ENCODE results near the gene LRRK1. TPM values are rescaled to one million over a fixed set of nuclear protein-coding genes. Genes with fewer than 3 reads are reported as not detected.
A peak's percentile ranks its signal among the peaks of the same experiment; 100 is the strongest.

Gene LRRK1
- total and polyA plus RNA-seq, 2 donors (not counting 1 experiment from before 2014, with no cell fraction given) = 19.8 to 53.0 TPM

DNA sequence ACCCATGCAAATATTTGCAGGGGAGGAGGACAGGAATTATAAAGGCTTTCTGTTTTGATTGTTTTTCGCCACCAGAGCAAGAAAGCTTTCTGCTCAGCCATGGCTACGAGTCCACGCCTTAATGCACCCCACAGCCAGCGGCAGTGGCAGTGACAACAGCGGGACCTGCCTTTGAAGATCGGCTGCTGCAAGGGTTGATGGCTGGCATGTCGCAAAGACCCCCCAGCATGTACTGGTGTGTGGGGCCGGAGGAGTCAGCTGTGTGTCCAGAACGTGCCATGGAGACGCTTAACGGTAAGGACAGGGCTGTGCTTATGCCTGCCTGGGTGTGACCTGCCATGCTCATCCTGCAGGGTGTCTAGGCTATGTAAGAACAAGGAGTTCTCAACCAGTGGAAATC, 5.3 kb downstream of the LRRK1 start:
- no peak overlapping the region for H3K27ac Mint-ChIP-seq
- ATAC-seq (ENCODE audit: low read depth) (no peak), DNase-seq (no peak)
- no peak overlapping the region for H3K4me2 ChIP-seq (replicated peaks; ENCODE audit: low read depth, low read length, poor library complexity, severe bottlenecking)
- H3K9ac ChIP-seq (ENCODE audit: low read length) = no peak overlapping the region
- no peak overlapping the region for H3K4me3 ChIP-seq (ENCODE audit: control extremely low read depth in 1 of 5, extremely low read depth in 1 of 5, insufficient read depth in 1 of 5, low read depth in 2 of 5, low read length in 4 of 5)
- no peak overlapping the region for H3K4me3 Mint-ChIP-seq
- intact Hi-C loops (cut with micrococcal nuclease) = loop anchor here (5.0 kb wide), 1 partner anchor 368 kb away; no protein-coding TSS in a partner anchor
- peaks cover 12% of the 10 kb centered on the region for H4K20me1 ChIP-seq (ENCODE audit: control insufficient read depth, insufficient read depth, low read length, poor library complexity, severe bottlenecking)
- H2AFZ ChIP-seq (ENCODE audit: insufficient read depth, low read depth, low read length, poor library complexity, severe bottlenecking) = no peak overlapping the region
- TF ChIP-seq, protein P1, sequence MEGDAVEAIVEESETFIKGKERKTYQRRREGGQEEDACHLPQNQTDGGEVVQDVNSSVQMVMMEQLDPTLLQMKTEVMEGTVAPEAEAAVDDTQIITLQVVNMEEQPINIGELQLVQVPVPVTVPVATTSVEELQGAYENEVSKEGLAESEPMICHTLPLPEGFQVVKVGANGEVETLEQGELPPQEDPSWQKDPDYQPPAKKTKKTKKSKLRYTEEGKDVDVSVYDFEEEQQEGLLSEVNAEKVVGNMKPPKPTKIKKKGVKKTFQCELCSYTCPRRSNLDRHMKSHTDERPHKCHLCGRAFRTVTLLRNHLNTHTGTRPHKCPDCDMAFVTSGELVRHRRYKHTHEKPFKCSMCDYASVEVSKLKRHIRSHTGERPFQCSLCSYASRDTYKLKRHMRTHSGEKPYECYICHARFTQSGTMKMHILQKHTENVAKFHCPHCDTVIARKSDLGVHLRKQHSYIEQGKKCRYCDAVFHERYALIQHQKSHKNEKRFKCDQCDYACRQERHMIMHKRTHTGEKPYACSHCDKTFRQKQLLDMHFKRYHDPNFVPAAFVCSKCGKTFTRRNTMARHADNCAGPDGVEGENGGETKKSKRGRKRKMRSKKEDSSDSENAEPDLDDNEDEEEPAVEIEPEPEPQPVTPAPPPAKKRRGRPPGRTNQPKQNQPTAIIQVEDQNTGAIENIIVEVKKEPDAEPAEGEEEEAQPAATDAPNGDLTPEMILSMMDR (IDR thresholded peaks at IDR 0.05) = no peak
- no peak for TF ChIP-seq EZH2 (IDR thresholded peaks at IDR 0.05; ENCODE audit: borderline replicate concordance, insufficient read depth, low read depth, low read length, poor library complexity, severe bottlenecking)
- H3K4me1 Mint-ChIP-seq = peaks cover 81% of the 10 kb centered on the region
- H3K36me3 ChIP-seq (replicated peaks in 1 of 2; ENCODE audit: control extremely low read depth in 1 of 2, control insufficient read depth in 1 of 2, extremely low read depth in 1 of 2, insufficient read depth in 2 of 2, low read length in 1 of 2) = peaks cover 0 to 25% of the 10 kb centered on the region in 2 experiments
- H3K27me3 ChIP-seq (replicated peaks in 1 of 4; ENCODE audit: control extremely low read depth in 1 of 4, control insufficient read depth in 3 of 4, insufficient read depth in 4 of 4, low read length in 3 of 4) = no peaks in the 10 kb centered on the region
- peaks cover 43% of the 10 kb centered on the region for H3K79me2 ChIP-seq (ENCODE audit: control insufficient read depth, insufficient read depth, low read length)
- no peaks in the 10 kb centered on the region for H3K9me3 Mint-ChIP-seq (ENCODE audit: insufficient read depth)
- POLR2A ChIA-PET = interaction anchor here (0.6 kb wide), 1 partner anchor 32 kb away, joined by 5 read pairs; no protein-coding TSS in a partner anchor
- CTCF ChIA-PET = interaction anchor here (0.9 to 14.9 kb wide), 2 partner anchors 83 to 333 kb away, joined by 3 to 807 read pairs; no protein-coding TSS in a partner anchor
- H3K27ac ChIP-seq (ENCODE audit: low read length in 2 of 2) = no peak overlapping the region
- H3K4me1 ChIP-seq (ENCODE audit: control insufficient read depth in 2 of 2, insufficient read depth in 2 of 2, low read length in 2 of 2) = peaks cover 52 to 71% of the 10 kb centered on the region in 2 donors
- H3K27me3 Mint-ChIP-seq = no peaks in the 10 kb centered on the region
- no peaks in the 10 kb centered on the region for H3K9me3 ChIP-seq (ENCODE audit: control extremely low read depth in 1 of 3, control insufficient read depth in 2 of 3, insufficient read depth in 1 of 3, low read length in 2 of 3)
- WGBS (ENCODE audit: insufficient coverage) = 98% methylated on average over 11 of the region's 11 CpGs

DNA sequence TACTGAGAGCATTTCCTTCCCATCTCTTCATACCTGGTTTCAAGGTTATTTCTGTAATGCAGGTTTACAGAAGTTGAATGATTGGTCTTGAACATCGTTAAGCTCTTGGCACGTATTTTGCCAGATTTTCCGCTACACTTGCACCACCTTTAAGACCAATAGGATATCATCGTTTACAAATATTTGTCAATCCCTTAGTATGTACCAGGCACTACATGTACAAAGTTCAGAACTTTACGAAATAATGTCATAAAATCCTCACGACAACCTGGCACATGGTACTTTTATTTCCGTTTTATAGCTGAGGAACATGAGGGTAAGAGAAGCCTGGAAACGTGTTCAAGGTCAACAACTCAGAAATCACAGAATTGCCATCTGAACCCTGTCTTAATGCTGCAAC, 6.3 kb downstream of the LRRK1 start:
- Mint-ChIP-seq H3K27me3 (no peaks in the 10 kb centered on the region), H3K4me3 (no peak overlapping the region), H3K27ac (peak overlapping the region; percentile 3), H3K4me1 (peaks cover 80% of the 10 kb centered on the region), H3K9me3 (ENCODE audit: insufficient read depth) (no peaks in the 10 kb centered on the region)
- H3K27ac ChIP-seq (ENCODE audit: low read length in 2 of 2) = no peak overlapping the region
- no peak for TF ChIP-seq EZH2 (IDR thresholded peaks at IDR 0.05; ENCODE audit: borderline replicate concordance, insufficient read depth, low read depth, low read length, poor library complexity, severe bottlenecking)
- TF ChIP-seq, protein P1 (IDR thresholded peaks at IDR 0.05) = no peak
- ChIA-PET CTCF (interaction anchor here (6.5 kb wide), 1 partner anchor 83 kb away, joined by 72 read pairs; no protein-coding TSS in a partner anchor), POLR2A (no interaction called here)
- WGBS (ENCODE audit: insufficient coverage) = 95% methylated on average over 7 of the region's 8 CpGs
- no peak overlapping the region for H3K9ac ChIP-seq (ENCODE audit: low read length)
- H2AFZ ChIP-seq (ENCODE audit: insufficient read depth, low read depth, low read length, poor library complexity, severe bottlenecking) = no peak overlapping the region
- peaks cover 57 to 74% of the 10 kb centered on the region in 2 donors for H3K4me1 ChIP-seq (ENCODE audit: control insufficient read depth in 2 of 2, insufficient read depth in 2 of 2, low read length in 2 of 2)
- H3K4me2 ChIP-seq (replicated peaks; ENCODE audit: low read depth, low read length, poor library complexity, severe bottlenecking) = no peak overlapping the region
- no peak overlapping the region for H3K4me3 ChIP-seq (ENCODE audit: control extremely low read depth in 1 of 5, extremely low read depth in 1 of 5, insufficient read depth in 1 of 5, low read depth in 2 of 5, low read length in 4 of 5)
- ATAC-seq (ENCODE audit: low read depth) (no peak), DNase-seq (no peak)
- no peaks in the 10 kb centered on the region for H3K27me3 ChIP-seq (replicated peaks in 1 of 4; ENCODE audit: control extremely low read depth in 1 of 4, control insufficient read depth in 3 of 4, insufficient read depth in 4 of 4, low read length in 3 of 4)
- H3K79me2 ChIP-seq (ENCODE audit: control insufficient read depth, insufficient read depth, low read length) = peaks cover 44% of the 10 kb centered on the region
- intact Hi-C loops (cut with micrococcal nuclease) = no loop called here
- peaks cover 0 to 27% of the 10 kb centered on the region in 2 experiments for H3K36me3 ChIP-seq (replicated peaks in 1 of 2; ENCODE audit: control extremely low read depth in 1 of 2, control insufficient read depth in 1 of 2, extremely low read depth in 1 of 2, insufficient read depth in 2 of 2, low read length in 1 of 2)
- H3K9me3 ChIP-seq (ENCODE audit: control extremely low read depth in 1 of 3, control insufficient read depth in 2 of 3, insufficient read depth in 1 of 3, low read length in 2 of 3) = no peaks in the 10 kb centered on the region
- peaks cover 12% of the 10 kb centered on the region for H4K20me1 ChIP-seq (ENCODE audit: control insufficient read depth, insufficient read depth, low read length, poor library complexity, severe bottlenecking)
